22Rv1 (cell line): ENCODE data around the gene PLCE1.

Experiments used
- ZFX ChIP-seq: fragments of 450-650 bp; IDR thresholded peaks from 2 replicates; pipeline ENCODE4 v1.6.1; 2017; ENCODE audit warnings: antibody characterized with exemption, borderline replicate concordance
- TF ChIP-seq, protein P1 (sequence below): fragments of 450-650 bp; IDR thresholded peaks from 2 replicates; pipeline ENCODE4 v1.5.1; 2017; ENCODE audit warnings: mild to moderate bottlenecking

DNA sequence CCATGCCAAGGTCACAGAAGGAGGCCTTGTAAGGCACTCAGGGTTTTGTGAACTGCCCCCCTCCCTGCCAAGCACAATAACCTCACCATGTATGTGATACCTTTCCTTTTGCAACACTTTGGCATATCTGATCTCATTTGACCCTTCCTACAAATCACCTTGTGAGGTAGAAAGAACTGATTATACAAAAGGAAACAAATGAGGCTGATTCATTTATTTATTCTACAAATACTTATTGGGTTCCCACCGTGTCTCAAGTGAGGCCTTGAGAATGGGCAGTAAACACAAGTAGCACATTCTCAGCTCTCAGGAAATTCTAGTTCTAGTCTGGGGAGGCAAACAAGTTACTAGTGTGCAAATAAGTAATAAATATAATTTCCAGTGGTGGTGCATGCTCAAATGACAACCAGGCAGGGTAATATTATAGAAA is 19.6 kb downstream of the PLCE1 start:
- TF ChIP-seq, protein P1, sequence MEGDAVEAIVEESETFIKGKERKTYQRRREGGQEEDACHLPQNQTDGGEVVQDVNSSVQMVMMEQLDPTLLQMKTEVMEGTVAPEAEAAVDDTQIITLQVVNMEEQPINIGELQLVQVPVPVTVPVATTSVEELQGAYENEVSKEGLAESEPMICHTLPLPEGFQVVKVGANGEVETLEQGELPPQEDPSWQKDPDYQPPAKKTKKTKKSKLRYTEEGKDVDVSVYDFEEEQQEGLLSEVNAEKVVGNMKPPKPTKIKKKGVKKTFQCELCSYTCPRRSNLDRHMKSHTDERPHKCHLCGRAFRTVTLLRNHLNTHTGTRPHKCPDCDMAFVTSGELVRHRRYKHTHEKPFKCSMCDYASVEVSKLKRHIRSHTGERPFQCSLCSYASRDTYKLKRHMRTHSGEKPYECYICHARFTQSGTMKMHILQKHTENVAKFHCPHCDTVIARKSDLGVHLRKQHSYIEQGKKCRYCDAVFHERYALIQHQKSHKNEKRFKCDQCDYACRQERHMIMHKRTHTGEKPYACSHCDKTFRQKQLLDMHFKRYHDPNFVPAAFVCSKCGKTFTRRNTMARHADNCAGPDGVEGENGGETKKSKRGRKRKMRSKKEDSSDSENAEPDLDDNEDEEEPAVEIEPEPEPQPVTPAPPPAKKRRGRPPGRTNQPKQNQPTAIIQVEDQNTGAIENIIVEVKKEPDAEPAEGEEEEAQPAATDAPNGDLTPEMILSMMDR, result no peak
- no peak for TF ChIP-seq ZFX
